HepG2 (cell line): ENCODE measurements around the gene DNAAF3. TPM values are rescaled to one million over a fixed set of nuclear protein-coding genes. Genes with fewer than 3 reads are reported as not detected.

Experiments
- MLLT10 ChIP-seq: sonication (generic); formaldehyde crosslinking; IDR thresholded peaks from 2 replicates; pipeline ENCODE4 v1.4.0; 2020; ENCODE audit warnings: missing genetic modification reagents
- NFYB ChIP-seq: sonication (generic); formaldehyde crosslinking; IDR thresholded peaks from 2 replicates; pipeline ENCODE4 v1.4.0; 2020; ENCODE audit warnings: missing genetic modification reagents
- REST ChIP-seq, 2 experiments: IDR thresholded peaks; 2 replicates each; pipeline ENCODE4 v1.6.1; 2011 to 2012; ENCODE audit warnings: low read length in 2 of 2, borderline replicate concordance in 1 of 2, low read depth in 1 of 2, mild to moderate bottlenecking in 1 of 2, moderate library complexity in 1 of 2
- TARDBP ChIP-seq: sonication (generic); formaldehyde crosslinking; IDR thresholded peaks from 2 replicates; pipeline ENCODE4 v1.8.0; 2022; ENCODE audit warnings: mild to moderate bottlenecking, missing genetic modification reagents
- ZBTB26 ChIP-seq: IDR thresholded peaks from 2 replicates; pipeline ENCODE4 v1.6.1; 2016; ENCODE audit warnings: missing compliant biosample characterization, missing genetic modification reagents, borderline replicate concordance
- ZGPAT ChIP-seq: IDR thresholded peaks from 2 replicates; pipeline ENCODE4 v1.6.1; 2016; ENCODE audit warnings: mild to moderate bottlenecking
- ZNF407 ChIP-seq: sonication (generic); formaldehyde crosslinking; IDR thresholded peaks from one replicate; pipeline ENCODE4 v1.5.1; 2020; ENCODE audit warnings: mild to moderate bottlenecking, missing genetic modification reagents; ENCODE audit errors: not compliant biosample characterization
- ZNF430 ChIP-seq: sonication (generic); formaldehyde crosslinking; IDR thresholded peaks from 2 replicates; pipeline ENCODE4 v1.9.0; 2021; ENCODE audit warnings: mild to moderate bottlenecking, missing genetic modification reagents
- ZNF547 ChIP-seq: sonication (generic); formaldehyde crosslinking; IDR thresholded peaks from 2 replicates; pipeline ENCODE4 v1.5.1; 2020; ENCODE audit warnings: mild to moderate bottlenecking, missing genetic modification reagents
- polyA plus RNA-seq, 8 experiments: library from polyadenylated mRNA; depleted of rRNA in 3 of 8; stranded (reverse) in 7 of 8; unstranded in 1 of 8; fragments of >200 nt; fragmentation: Illumina TruSeq in 4 of 8; extraction: Trizol in 4 of 8; gene quantifications; 2 replicates each; pipeline versions ENCODE4 v1.2.1 to v1.2.3, GENCODE V29; 2011 to 2016; ENCODE audit warnings: low read depth in 4 of 8, missing spikeins in 1 of 8, mixed read lengths in 1 of 8; ENCODE audit not compliant: insufficient read depth in 1 of 8
- total RNA-seq, 5 experiments: library from RNA; depleted of rRNA; stranded (reverse); fragments of >200 nt; fragmentation: Illumina TruSeq; extraction: Trizol; gene quantifications; 2 replicates each; pipeline ENCODE4 v1.2.3, GENCODE V29; 2016; ENCODE audit warnings: low read depth in 1 of 5

The DNAAF3 gene
- total and polyA plus RNA-seq, 2 of the 13 experiments (the other 11 are each of a cell fraction or from before 2014, with no cell fraction given) = 0.30 to 0.40 TPM

- TF ChIP-seq ZNF407 (no peak), TARDBP (CRISPR knock-in tag) (peak; percentile 24; the same call in 1 of the 2 replicates), NFYB (no peak), ZNF547 (CRISPR knock-in tag) (0 out of 2 replicates have a peak, but pooled peaks have one; percentile 37), MLLT10 (CRISPR knock-in tag) (no peak), REST (IDR thresholded peaks at IDR 0.05; ENCODE audit: borderline replicate concordance in 1 of 2, low read depth in 1 of 2, low read length in 2 of 2) (peak; percentile 85 to 95), ZBTB26 (CRISPR knock-in tag) (no peak; the same call in 1 of the 2 replicates), ZGPAT (CRISPR knock-in tag) (peak; percentile 44; the same call in 1 of the 2 replicates), ZNF430 (CRISPR knock-in tag) (peak; percentile 28; the same call in 1 of the 2 replicates)
These were observed 13.4 kb upstream of the DNAAF3 start, which contains the start of gene SYT5 (continued) for GRCh38 chr19:55179606-55180484.
